Bronchial epithelial cell (primary cell): Measurements from ENCODE around the gene DENND2D. TPM values are rescaled to one million over a fixed set of nuclear protein-coding genes. Genes with fewer than 3 reads are reported as not detected.
"Not testable (repeated sequence)": the region's sequence is repeated elsewhere in the genome, so short reads cannot be mapped to it uniquely, and the experiment has no call there.

Experiments
- DNase-seq: peaks from one replicate; pipeline ENCODE4 v3.0.0-alpha.2; 2010; ENCODE audit warnings: low read depth
- FAIRE-seq: peaks from 2 replicates; lab custom pipeline; 2011; peaks lifted over from hg19 to GRCh38; lab: Jason Lieb, UNC
- H3K27me3 ChIP-seq: 2 replicates; pipeline ENCODE4 v1.5.1; 2011; ENCODE audit warnings: low read length; ENCODE audit not compliant: control insufficient read depth, insufficient read depth
- H3K36me3 ChIP-seq: 2 replicates; pipeline ENCODE4 v1.5.1; 2011; ENCODE audit warnings: low read length; ENCODE audit not compliant: control insufficient read depth, insufficient read depth
- H3K4me3 ChIP-seq: 2 replicates; pipeline ENCODE4 v1.5.1; 2011; ENCODE audit warnings: mild to moderate bottlenecking, low read depth, low read length, control low read depth
- total RNA-seq: library from RNA; depleted of rRNA; stranded (reverse); fragments of >200 nt; gene quantifications from 2 replicates; pipeline ENCODE4 v1.2.1, GENCODE V29; 2014
- TF ChIP-seq, protein P1 (sequence below): IDR thresholded peaks from 2 replicates; pipeline ENCODE4 v1.5.1; 2011; ENCODE audit warnings: mild to moderate bottlenecking, moderate library complexity, low read length, control low read depth, inconsistent platforms; ENCODE audit not compliant: insufficient read depth, severe bottlenecking

Gene DENND2D
- total RNA-seq, 1 donor from 2014 or later: 23.7 TPM

DNA sequence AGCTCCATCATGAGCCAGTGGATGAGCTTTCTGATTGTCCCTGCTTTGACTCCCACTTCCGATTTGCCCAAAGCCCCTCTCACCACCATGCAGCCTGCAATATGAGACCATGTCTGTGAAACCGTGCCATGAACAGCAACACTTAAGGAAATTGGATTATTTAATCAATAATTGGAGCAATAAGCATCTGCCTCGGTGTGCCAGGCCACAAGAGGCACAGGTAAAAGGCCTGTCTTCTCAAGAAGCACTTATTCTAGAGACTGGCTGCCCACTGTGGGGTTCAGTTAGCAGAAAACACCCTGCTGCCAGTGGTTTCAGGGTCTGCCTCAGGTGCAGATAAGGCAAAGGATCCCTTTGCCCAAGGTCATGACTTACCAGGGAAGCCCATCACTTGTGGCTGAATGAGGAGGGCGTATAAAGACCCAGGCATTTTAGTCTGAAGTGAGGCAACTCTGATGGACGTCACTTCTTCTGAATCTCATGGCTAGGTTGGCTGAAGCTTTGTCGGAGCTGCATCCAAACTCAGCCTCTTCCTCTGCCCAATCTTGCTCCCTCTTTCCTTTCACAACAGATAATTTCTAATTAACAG is 19.9 kb upstream of the DENND2D start:
- DNase-seq: no peak
- H3K27me3 ChIP-seq: no peaks in the 10 kb centered on the region
- H3K36me3 ChIP-seq: no peaks in the 10 kb centered on the region
- H3K4me3 ChIP-seq: no peak overlapping the region
- TF ChIP-seq, protein P1, sequence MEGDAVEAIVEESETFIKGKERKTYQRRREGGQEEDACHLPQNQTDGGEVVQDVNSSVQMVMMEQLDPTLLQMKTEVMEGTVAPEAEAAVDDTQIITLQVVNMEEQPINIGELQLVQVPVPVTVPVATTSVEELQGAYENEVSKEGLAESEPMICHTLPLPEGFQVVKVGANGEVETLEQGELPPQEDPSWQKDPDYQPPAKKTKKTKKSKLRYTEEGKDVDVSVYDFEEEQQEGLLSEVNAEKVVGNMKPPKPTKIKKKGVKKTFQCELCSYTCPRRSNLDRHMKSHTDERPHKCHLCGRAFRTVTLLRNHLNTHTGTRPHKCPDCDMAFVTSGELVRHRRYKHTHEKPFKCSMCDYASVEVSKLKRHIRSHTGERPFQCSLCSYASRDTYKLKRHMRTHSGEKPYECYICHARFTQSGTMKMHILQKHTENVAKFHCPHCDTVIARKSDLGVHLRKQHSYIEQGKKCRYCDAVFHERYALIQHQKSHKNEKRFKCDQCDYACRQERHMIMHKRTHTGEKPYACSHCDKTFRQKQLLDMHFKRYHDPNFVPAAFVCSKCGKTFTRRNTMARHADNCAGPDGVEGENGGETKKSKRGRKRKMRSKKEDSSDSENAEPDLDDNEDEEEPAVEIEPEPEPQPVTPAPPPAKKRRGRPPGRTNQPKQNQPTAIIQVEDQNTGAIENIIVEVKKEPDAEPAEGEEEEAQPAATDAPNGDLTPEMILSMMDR: no peak
- FAIRE-seq: no peak

DNA sequence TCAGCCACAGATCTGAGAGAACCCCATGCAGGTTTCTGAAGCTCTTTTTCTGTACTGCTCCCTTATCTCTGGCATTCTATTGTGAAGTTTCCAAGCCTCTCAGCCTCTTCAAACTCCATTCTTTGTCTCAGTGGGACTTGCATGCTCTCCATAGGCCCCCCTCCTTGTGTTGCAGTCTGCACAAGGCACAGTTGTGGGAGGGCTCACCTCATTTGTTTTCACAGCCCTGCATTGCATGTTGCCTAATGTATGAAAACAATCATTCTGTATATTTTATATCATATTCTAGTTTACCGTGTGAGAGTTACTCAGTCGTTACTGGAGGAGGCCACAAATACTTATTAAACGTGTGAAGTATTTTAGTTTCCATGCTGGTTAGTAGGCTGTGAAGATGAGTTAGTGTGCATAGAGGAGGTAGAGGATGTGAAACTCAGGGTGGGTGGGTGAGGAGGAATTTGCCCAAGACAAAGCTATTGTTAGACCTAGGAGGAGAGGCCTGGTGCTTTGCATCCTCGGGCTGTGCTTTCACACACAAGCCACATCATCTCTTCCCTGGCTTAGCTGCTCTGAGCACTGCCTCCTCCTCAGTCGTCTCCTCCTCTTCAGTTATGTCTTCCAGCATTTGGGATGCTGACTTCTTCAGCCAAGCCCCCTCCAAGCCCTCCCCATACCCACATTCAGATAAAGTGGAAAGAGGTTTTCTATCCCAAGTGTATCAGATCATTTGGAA is 19.3 kb upstream of the DENND2D start:
- TF ChIP-seq, protein P1: no peak
- FAIRE-seq (no peak), DNase-seq (no peak)
- no peaks in the 10 kb centered on the region for H3K27me3 ChIP-seq
- no peaks in the 10 kb centered on the region for H3K36me3 ChIP-seq
- H3K4me3 ChIP-seq: no peak overlapping the region

DNA sequence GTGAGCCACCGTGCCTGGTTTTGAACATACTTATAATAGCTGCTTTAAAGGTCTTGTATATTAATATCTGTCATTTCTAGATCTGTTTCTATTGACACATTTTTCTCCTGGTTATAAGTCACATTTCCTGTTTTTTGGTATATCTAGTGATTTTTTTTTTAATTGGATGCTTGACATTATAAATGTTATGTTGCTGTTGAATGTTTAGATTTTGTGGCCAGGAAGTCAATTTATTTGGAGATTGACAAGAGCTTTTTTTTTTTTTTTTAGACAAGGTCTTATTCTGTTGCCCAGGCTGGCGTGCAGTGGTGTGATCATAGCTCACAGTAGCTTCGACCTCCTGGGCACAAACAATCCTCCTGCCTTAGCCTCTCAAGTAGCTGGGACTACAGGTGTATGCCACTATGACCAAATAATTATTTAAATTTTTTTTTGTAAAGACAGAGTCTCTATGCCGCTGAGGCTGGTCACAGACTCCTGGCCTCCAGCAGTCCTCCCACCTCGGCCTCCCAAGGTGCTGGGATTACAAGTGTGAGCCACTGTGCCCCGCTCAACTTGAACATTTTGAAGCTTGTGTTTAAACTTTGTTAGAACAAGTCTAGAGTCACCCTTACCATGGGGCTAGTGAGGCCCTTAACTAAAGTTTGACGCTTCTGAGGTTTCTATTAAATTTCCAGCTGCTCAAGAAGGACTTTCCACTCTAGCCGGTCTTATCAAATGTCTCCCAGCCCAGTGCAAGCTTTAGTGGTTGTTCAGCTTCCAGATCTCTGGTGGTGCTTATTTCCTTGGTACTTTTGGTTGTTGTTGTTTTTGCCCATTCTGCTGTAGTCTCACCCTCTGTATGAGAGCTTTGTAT is 18.5 kb upstream of the DENND2D start:
- H3K4me3 ChIP-seq: no peak overlapping the region
- FAIRE-seq (no peak), DNase-seq (no peak)
- TF ChIP-seq, protein P1: no peak
- no peaks in the 10 kb centered on the region for H3K27me3 ChIP-seq
- H3K36me3 ChIP-seq: no peaks in the 10 kb centered on the region

DNA sequence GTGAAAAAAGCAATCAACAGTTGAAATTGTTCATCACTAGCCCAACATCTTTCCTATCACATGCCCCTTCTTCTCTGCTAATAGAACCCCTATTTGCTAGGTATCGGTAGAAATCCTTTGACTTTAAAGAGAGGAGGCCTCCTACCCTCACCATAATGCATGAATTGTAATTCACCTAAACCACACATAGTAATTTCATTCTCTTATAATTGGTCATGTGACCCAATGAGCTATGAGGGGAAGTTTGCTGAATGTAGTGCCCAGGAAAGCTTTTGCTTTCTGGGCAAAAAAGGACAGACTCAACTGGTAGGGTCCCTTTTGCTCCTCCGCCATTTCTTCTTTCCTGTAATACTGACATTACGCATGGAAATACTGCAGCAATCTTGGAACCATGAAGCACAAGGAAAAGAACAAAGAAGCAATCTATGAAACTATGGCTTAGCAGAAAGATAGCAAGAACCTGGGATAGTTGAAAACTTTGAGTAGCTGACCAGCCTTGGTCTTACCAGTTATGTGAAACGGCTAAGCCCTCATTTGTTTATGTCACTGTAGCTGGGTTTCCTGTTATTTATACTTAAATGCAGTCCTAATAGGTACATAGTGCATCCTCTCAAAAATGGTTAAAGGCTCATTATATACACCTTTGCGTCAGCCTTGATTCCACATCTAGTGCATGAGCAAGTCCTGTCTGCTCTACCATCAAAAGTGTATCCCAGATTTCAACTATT is 16.9 kb upstream of the DENND2D start:
- no peak overlapping the region for H3K4me3 ChIP-seq
- TF ChIP-seq, protein P1: no peak
- no peaks in the 10 kb centered on the region for H3K27me3 ChIP-seq
- DNase-seq (no peak), FAIRE-seq (no peak)
- H3K36me3 ChIP-seq: no peaks in the 10 kb centered on the region

DNA sequence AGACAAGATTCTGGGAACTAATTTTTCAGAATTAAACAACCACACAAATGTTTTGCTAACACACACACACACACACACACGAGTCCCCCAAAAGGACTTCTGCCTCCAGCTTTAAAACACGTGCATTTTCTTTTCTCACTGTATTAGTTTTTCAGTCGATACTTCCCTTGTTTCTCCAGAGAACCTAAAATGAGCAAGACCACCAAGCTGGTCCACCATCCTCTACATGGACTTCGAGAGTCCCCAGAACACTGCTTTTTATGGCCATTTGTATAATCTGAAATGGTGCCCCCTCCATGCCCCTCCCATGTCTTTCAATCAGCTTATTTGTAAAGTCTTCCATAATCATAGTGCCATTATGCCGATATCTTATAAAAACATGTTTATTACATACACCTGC is 16.3 kb upstream of the DENND2D start:
- Histone ChIP-seq H3K27me3 (no peaks in the 10 kb centered on the region), H3K4me3 (no peak overlapping the region), H3K36me3 (no peaks in the 10 kb centered on the region)
- FAIRE-seq (no peak), DNase-seq (no peak)
- TF ChIP-seq, protein P1: no peak

DNA sequence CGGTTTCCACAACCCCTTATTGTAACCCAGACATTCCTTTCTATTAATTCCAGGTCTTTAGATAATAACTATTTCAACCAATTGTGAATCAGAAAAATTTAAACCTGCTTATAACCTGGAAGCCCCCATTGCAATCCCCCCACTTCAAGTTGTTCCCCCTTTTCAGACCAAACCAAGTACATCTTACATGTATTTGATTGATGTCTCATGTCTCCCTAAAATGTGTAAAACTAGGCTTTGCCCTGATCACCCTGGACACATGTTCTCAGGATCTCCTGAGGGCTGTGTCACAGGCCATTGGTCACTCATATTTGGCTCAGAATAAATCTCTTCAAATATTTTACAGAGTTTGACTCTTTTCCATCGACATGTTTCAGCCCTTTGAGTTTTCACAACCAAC is 14.8 kb upstream of the DENND2D start:
- not testable (repeated sequence) for H3K36me3 ChIP-seq, FAIRE-seq

More for the DNA sequence above, 14.8 kb upstream of the DENND2D start:
- not testable (repeated sequence) for H3K4me3 ChIP-seq, H3K27me3 ChIP-seq, DNase-seq
